Endothelial cell (in vitro differentiated cells): ENCODE results near the gene RCN1. TPM values are rescaled to one million over a fixed set of nuclear protein-coding genes. Genes with fewer than 3 reads are reported as not detected.

Experiments
- DNase-seq: peaks from one replicate; pipeline ENCODE4 v3.0.0; 2021; ENCODE audit warnings: low spot score
- H3K27ac Mint-ChIP-seq: one replicate; pipeline ENCODE4 v1.8.0; 2021; ENCODE audit warnings: mixed read lengths, inconsistent platforms; ENCODE audit not compliant: unreplicated experiment
- H3K27me3 Mint-ChIP-seq: one replicate; pipeline ENCODE4 v1.8.0; 2021; ENCODE audit warnings: mild to moderate bottlenecking, moderate library complexity, mixed read lengths, inconsistent platforms; ENCODE audit not compliant: unreplicated experiment
- H3K36me3 Mint-ChIP-seq: one replicate; pipeline ENCODE4 v1.8.0; 2021; ENCODE audit warnings: mild to moderate bottlenecking, low read depth, mixed read lengths, inconsistent platforms; ENCODE audit not compliant: unreplicated experiment
- H3K4me1 Mint-ChIP-seq: one replicate; pipeline ENCODE4 v1.8.0; 2021; ENCODE audit warnings: mild to moderate bottlenecking, mixed read lengths, inconsistent platforms; ENCODE audit not compliant: unreplicated experiment
- H3K4me3 Mint-ChIP-seq: one replicate; pipeline ENCODE4 v1.8.0; 2021; ENCODE audit warnings: mild to moderate bottlenecking, mixed read lengths, inconsistent platforms; ENCODE audit not compliant: unreplicated experiment
- H3K9me3 Mint-ChIP-seq: one replicate; pipeline ENCODE4 v1.8.0; 2021; ENCODE audit warnings: mixed read lengths, inconsistent platforms; ENCODE audit not compliant: unreplicated experiment
- total RNA-seq: library from RNA; stranded (reverse); fragmentation: NEBNext Ultra II Directional; extraction: Animal tissue kit (Norgen Biotek cat#: 25700); gene quantifications from one replicate; pipeline ENCODE4 v1.2.1, GENCODE V29; 2021; ENCODE audit not compliant: unreplicated experiment
- TF ChIP-seq, protein P1 (sequence below): fragments of 200-600 bp; sonication (generic); IDR thresholded peaks from one replicate; pipeline ENCODE4 v1.5.0; 2021; ENCODE audit warnings: antibody characterized with exemption; ENCODE audit not compliant: unreplicated experiment

The RCN1 gene
- total RNA-seq, 1 donor from 2014 or later = 227 TPM

GRCh38 chr11:32109592-32109991, 18.7 kb downstream of the RCN1 start:
- H3K27me3 Mint-ChIP-seq = no peaks in the 10 kb centered on the region
- no peaks in the 10 kb centered on the region for H3K36me3 Mint-ChIP-seq
- TF ChIP-seq, protein P1, sequence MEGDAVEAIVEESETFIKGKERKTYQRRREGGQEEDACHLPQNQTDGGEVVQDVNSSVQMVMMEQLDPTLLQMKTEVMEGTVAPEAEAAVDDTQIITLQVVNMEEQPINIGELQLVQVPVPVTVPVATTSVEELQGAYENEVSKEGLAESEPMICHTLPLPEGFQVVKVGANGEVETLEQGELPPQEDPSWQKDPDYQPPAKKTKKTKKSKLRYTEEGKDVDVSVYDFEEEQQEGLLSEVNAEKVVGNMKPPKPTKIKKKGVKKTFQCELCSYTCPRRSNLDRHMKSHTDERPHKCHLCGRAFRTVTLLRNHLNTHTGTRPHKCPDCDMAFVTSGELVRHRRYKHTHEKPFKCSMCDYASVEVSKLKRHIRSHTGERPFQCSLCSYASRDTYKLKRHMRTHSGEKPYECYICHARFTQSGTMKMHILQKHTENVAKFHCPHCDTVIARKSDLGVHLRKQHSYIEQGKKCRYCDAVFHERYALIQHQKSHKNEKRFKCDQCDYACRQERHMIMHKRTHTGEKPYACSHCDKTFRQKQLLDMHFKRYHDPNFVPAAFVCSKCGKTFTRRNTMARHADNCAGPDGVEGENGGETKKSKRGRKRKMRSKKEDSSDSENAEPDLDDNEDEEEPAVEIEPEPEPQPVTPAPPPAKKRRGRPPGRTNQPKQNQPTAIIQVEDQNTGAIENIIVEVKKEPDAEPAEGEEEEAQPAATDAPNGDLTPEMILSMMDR = no peak
- no peak overlapping the region for H3K4me3 Mint-ChIP-seq
- DNase-seq = no peak
- no peaks in the 10 kb centered on the region for H3K9me3 Mint-ChIP-seq
- H3K4me1 Mint-ChIP-seq = peaks cover 3% of the 10 kb centered on the region
- H3K27ac Mint-ChIP-seq = no peak overlapping the region

GRCh38 chr11:32110795-32111194, 19.9 kb downstream of the RCN1 start:
- Mint-ChIP-seq H3K4me1 (peaks cover 3% of the 10 kb centered on the region), H3K27ac (no peak overlapping the region), H3K27me3 (no peaks in the 10 kb centered on the region), H3K36me3 (no peaks in the 10 kb centered on the region), H3K9me3 (no peaks in the 10 kb centered on the region), H3K4me3 (no peak overlapping the region)
- TF ChIP-seq, protein P1 = no peak
- DNase-seq = no peak

- no peak overlapping the region for H3K27ac Mint-ChIP-seq
- peaks cover 3% of the 10 kb centered on the region for H3K4me1 Mint-ChIP-seq
- H3K27me3 Mint-ChIP-seq = peaks cover 2% of the 10 kb centered on the region
- H3K36me3 Mint-ChIP-seq = no peaks in the 10 kb centered on the region
- H3K9me3 Mint-ChIP-seq = no peaks in the 10 kb centered on the region
- TF ChIP-seq, protein P1 = no peak
- H3K4me3 Mint-ChIP-seq = no peak overlapping the region
- no peak for DNase-seq
These were observed 22.5 kb downstream of the RCN1 start for GRCh38 chr11:32113200-32113919.

DNA sequence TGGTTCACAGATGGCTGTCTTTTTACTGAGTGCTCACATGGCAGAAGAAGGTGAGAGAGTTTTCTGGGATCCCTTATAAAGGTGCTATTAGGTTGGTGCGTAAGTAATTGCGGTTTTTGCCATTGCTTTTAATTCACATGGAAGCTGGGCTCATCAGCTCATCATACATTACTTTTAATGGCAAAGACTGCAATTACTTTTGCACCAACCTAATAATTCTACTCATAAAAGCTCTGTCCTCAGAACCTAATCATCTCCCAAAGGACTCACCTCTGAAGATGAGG, 23.0 kb downstream of the RCN1 start:
- Mint-ChIP-seq H3K27ac (no peak overlapping the region), H3K36me3 (no peaks in the 10 kb centered on the region), H3K9me3 (no peaks in the 10 kb centered on the region), H3K27me3 (peaks cover 2% of the 10 kb centered on the region), H3K4me1 (peaks cover 3% of the 10 kb centered on the region), H3K4me3 (no peak overlapping the region)
- no peak for DNase-seq
- TF ChIP-seq, protein P1 = no peak

DNA sequence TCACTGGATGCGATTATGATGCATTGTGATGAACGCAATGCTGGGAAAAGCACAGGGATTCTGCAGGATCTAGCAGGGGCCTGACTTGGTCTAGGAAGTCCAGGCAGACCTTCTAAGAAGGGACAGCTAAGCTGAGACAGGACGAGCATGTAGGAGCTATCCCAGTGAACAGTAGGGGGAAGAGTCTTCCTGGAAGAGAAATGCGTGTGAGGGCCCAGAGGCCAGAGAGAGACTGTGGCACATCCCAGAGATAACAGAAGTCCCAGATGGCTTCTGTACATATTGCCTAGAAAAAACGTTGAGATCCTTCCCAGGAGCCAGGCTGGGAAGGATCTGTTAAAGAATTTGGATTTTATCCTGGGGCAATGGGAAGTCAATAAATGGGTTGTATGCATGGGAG, 24.6 kb downstream of the RCN1 start:
- TF ChIP-seq, protein P1 = no peak
- Mint-ChIP-seq H3K4me3 (no peak overlapping the region), H3K4me1 (peaks cover 3% of the 10 kb centered on the region), H3K36me3 (no peaks in the 10 kb centered on the region), H3K27ac (no peak overlapping the region), H3K9me3 (no peaks in the 10 kb centered on the region), H3K27me3 (peaks cover 2% of the 10 kb centered on the region)
- DNase-seq = no peak
